GM12865 (cell line): Measurements from ENCODE around the gene CD276.
"Not testable (repeated sequence)": the region's sequence is repeated elsewhere in the genome, so short reads cannot be mapped to it uniquely, and the experiment has no call there.

Experiments
- DNase-seq: peaks from one replicate; pipeline ENCODE4 v3.0.0; 2010; ENCODE audit warnings: low read depth
- H3K4me3 ChIP-seq: 2 replicates; pipeline ENCODE4 v1.5.1; 2011; ENCODE audit warnings: mild to moderate bottlenecking, low read depth, low read length, control low read depth
- TF ChIP-seq, protein P1 (sequence below): IDR thresholded peaks from 2 replicates; pipeline ENCODE4 v1.5.1; 2011; ENCODE audit warnings: low read length, control low read depth, low read depth, inconsistent platforms; ENCODE audit not compliant: insufficient read depth; ENCODE audit errors: missing control alignments

Gene CD276

DNA sequence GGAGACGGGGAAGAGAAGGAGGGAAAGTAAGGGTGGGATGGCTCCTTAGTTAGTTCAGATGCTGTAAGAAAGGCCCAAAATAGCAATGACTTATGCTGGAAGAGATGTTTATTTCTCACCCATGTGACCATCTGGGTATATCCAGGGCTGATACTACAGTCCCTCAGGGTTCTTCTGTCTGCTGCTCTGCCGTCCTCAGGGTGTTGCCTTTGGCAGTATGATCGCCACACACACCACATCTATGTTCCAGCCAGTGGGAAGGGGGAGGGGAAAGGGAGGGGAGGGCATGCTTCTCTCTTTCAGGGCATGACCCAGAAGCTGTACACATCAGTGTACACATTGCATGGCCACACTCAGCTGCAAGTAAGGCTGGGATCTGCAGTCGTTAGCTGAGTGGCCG is 10.2 kb downstream of the CD276 start:
- no peak for DNase-seq
- TF ChIP-seq, protein P1, sequence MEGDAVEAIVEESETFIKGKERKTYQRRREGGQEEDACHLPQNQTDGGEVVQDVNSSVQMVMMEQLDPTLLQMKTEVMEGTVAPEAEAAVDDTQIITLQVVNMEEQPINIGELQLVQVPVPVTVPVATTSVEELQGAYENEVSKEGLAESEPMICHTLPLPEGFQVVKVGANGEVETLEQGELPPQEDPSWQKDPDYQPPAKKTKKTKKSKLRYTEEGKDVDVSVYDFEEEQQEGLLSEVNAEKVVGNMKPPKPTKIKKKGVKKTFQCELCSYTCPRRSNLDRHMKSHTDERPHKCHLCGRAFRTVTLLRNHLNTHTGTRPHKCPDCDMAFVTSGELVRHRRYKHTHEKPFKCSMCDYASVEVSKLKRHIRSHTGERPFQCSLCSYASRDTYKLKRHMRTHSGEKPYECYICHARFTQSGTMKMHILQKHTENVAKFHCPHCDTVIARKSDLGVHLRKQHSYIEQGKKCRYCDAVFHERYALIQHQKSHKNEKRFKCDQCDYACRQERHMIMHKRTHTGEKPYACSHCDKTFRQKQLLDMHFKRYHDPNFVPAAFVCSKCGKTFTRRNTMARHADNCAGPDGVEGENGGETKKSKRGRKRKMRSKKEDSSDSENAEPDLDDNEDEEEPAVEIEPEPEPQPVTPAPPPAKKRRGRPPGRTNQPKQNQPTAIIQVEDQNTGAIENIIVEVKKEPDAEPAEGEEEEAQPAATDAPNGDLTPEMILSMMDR: no peak
- no peak overlapping the region for H3K4me3 ChIP-seq

GRCh38 chr15:73695773-73696640 is 11.8 kb downstream of the CD276 start:
- no peak for DNase-seq
- TF ChIP-seq, protein P1: no peak
- H3K4me3 ChIP-seq: no peak overlapping the region

GRCh38 chr15:73696641-73697001 is 12.4 kb downstream of the CD276 start:
- DNase-seq: no peak
- TF ChIP-seq, protein P1: no peak
- no peak overlapping the region for H3K4me3 ChIP-seq

- peak; percentile 90 for DNase-seq
- TF ChIP-seq, protein P1: no peak
- no peak overlapping the region for H3K4me3 ChIP-seq
Observed at GRCh38 chr15:73697033-73697467, 12.9 kb downstream of the CD276 start.

- TF ChIP-seq, protein P1: no peak
- H3K4me3 ChIP-seq: no peak overlapping the region
- no peak for DNase-seq
Observed at GRCh38 chr15:73699249-73700040, 15.3 kb downstream of the CD276 start.

GRCh38 chr15:73700041-73700842 is 16.1 kb downstream of the CD276 start:
- peak; percentile 85 for DNase-seq
- TF ChIP-seq, protein P1: peak; percentile 86
- H3K4me3 ChIP-seq: no peak overlapping the region

DNA sequence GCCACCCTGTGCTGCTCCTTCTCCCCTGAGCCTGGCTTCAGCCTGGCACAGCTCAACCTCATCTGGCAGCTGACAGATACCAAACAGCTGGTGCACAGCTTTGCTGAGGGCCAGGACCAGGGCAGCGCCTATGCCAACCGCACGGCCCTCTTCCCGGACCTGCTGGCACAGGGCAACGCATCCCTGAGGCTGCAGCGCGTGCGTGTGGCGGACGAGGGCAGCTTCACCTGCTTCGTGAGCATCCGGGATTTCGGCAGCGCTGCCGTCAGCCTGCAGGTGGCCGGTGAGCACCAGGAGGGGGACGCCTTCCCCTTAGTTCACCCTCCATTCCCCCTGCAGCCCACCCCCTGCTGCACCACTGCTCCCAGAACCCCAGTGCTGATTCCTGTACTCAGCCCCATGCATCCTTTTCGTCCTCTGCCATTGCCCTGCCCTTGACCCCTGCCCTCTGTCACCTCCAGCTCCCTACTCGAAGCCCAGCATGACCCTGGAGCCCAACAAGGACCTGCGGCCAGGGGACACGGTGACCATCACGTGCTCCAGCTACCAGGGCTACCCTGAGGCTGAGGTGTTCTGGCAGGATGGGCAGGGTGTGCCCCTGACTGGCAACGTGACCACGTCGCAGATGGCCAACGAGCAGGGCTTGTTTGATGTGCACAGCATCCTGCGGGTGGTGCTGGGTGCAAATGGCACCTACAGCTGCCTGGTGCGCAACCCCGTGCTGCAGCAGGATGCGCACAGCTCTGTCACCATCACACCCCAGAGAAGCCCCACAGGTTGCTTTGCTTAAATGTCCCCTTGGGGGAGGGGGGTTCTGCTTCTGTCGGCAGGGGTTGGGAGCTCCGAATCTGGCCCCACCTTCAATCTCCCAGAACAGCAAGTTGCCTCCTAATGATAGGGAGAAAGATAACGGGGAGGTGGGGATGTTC is 18.4 kb downstream of the CD276 start:
- not testable (repeated sequence) for H3K4me3 ChIP-seq, DNase-seq

GRCh38 chr15:73703601-73704000 is 19.4 kb downstream of the CD276 start:
- DNase-seq, H3K4me3 ChIP-seq: not testable (repeated sequence)
